ENCODE data around the gene SYCP1. TPM values are rescaled to one million over a fixed set of nuclear protein-coding genes. Genes with fewer than 3 reads are reported as not detected.
A peak's percentile ranks its signal among the peaks of the same experiment; 100 is the strongest.

Gene SYCP1
- total and polyA plus RNA-seq, 2 of the 13 experiments (the other 11 are each of a cell fraction or from before 2014, with no cell fraction given): not detected

- TF ChIP-seq SNAI1 (CRISPR knock-in tag; IDR thresholded peaks at IDR 0.05; ENCODE audit: borderline replicate concordance) (no peak), SKI (IDR thresholded peaks at IDR 0.05; ENCODE audit: partially characterized antibody) (no peak), FOXA1 (IDR thresholded peaks at IDR 0.05) (no peak), FOXA1 (CRISPR knock-in tag; IDR thresholded peaks at IDR 0.05) (peak; percentile 68), PHF21A (CRISPR knock-in tag; IDR thresholded peaks at IDR 0.05) (no peak), ZNF639 (CRISPR knock-in tag; conservative IDR thresholded peaks at IDR 0.05) (no peak), TRIM24 (CRISPR knock-in tag; IDR thresholded peaks at IDR 0.05) (no peak), ZNF660 (CRISPR knock-in tag; IDR thresholded peaks at IDR 0.05; ENCODE audit: borderline replicate concordance, low read depth) (no peak), GLI4 (CRISPR knock-in tag; IDR thresholded peaks at IDR 0.05; ENCODE audit: borderline replicate concordance) (no peak), ZBTB39 (CRISPR knock-in tag; IDR thresholded peaks at IDR 0.05) (no peak), ZNF496 (CRISPR knock-in tag; IDR thresholded peaks at IDR 0.05; ENCODE audit: insufficient replicate concordance) (no peak), MNT (IDR thresholded peaks at IDR 0.05) (no peak), ZHX1 (CRISPR knock-in tag; IDR thresholded peaks at IDR 0.05; ENCODE audit: low read depth) (no peak), ZKSCAN8 (CRISPR knock-in tag; IDR thresholded peaks at IDR 0.05; ENCODE audit: borderline replicate concordance) (no peak), CHCHD3 (CRISPR knock-in tag; IDR thresholded peaks at IDR 0.05) (no peak), NR2F6 (IDR thresholded peaks at IDR 0.05) (peak; percentile 64), NR2F6 (CRISPR knock-in tag; IDR thresholded peaks at IDR 0.05) (peak; percentile 43; the same call in 1 of the 2 replicates), ZNF780A (CRISPR knock-in tag; IDR thresholded peaks at IDR 0.05) (no peak), MED13 (CRISPR knock-in tag; IDR thresholded peaks at IDR 0.05) (no peak), NFKBIZ (CRISPR knock-in tag; IDR thresholded peaks at IDR 0.05) (no peak), ZNF367 (CRISPR knock-in tag; IDR thresholded peaks at IDR 0.05; ENCODE audit: borderline replicate concordance) (no peak), ZNF557 (CRISPR knock-in tag; IDR thresholded peaks at IDR 0.05) (no peak), YY1 (IDR thresholded peaks at IDR 0.05; ENCODE audit: insufficient read depth, insufficient replicate concordance, low read depth, low read length) (no peak)
These were observed 182.3 kb downstream of the SYCP1 start (continued) for GRCh38 chr1:115036814-115037507.
